K562 (cell line): Measurements from ENCODE around the gene SLFNL1. TPM values are rescaled to one million over a fixed set of nuclear protein-coding genes. Genes with fewer than 3 reads are reported as not detected.

ENCODE experiments used
- ARHGAP35 ChIP-seq: fragments of 450-650 bp; IDR thresholded peaks from 2 replicates; pipeline ENCODE4 v1.6.1; 2018; ENCODE audit not compliant: partially characterized antibody
- ATF6 ChIP-seq: sonication (generic); formaldehyde crosslinking; IDR thresholded peaks from 2 replicates; pipeline ENCODE4 v1.4.0; 2020; ENCODE audit warnings: mild to moderate bottlenecking, missing genetic modification reagents
- ATF7 ChIP-seq: fragments of 450-650 bp; IDR thresholded peaks from 2 replicates; pipeline ENCODE4 v1.7.1; 2014; ENCODE audit warnings: mild to moderate bottlenecking, moderate library complexity
- C11orf30 ChIP-seq: fragments of 450-650 bp; IDR thresholded peaks from 2 replicates; pipeline ENCODE4 v1.6.1; 2016; ENCODE audit warnings: low read depth, mild to moderate bottlenecking
- CREM ChIP-seq: IDR thresholded peaks from 2 replicates; pipeline ENCODE4 v1.6.1; 2014; ENCODE audit warnings: antibody characterized with exemption, low read depth
- EGR1 ChIP-seq: fragments of 450-650 bp; conservative IDR thresholded peaks from 2 replicates; pipeline ENCODE4 v1.6.1; 2017; ENCODE audit warnings: mild to moderate bottlenecking
- FOXK1 ChIP-seq: sonication (generic); formaldehyde crosslinking; IDR thresholded peaks from 2 replicates; pipeline ENCODE4 v1.8.0; 2022; ENCODE audit warnings: missing genetic modification reagents, mild to moderate bottlenecking, borderline replicate concordance
- FOXK2 ChIP-seq, 2 experiments: fragments of 450-650 bp; IDR thresholded peaks in 1 of 2; conservative IDR thresholded peaks in 1 of 2; 2 replicates each; pipeline ENCODE4 v1.6.1; 2016; ENCODE audit warnings: low read depth in 2 of 2, mild to moderate bottlenecking in 1 of 2
- KLF1 ChIP-seq: fragments of 450-650 bp; IDR thresholded peaks from 2 replicates; pipeline ENCODE4 v1.6.1; 2016; ENCODE audit warnings: missing genetic modification characterization, missing compliant biosample characterization
- MLLT1 ChIP-seq, 2 experiments: fragments of 450-650 bp; IDR thresholded peaks; 2 replicates each; pipeline ENCODE4 v1.6.1; 2016
- MTA1 ChIP-seq: fragments of 450-650 bp; IDR thresholded peaks from 2 replicates; pipeline ENCODE4 v1.6.1; 2017; ENCODE audit warnings: borderline replicate concordance
- MYC ChIP-seq, 2 experiments: fragments of 250-450 bp in 1 of 2; sonication (Bioruptor Pico) in 1 of 2; IDR thresholded peaks; 2 replicates each; pipeline versions ENCODE4 v1.5.1 to v1.6.1; 2012 to 2021; ENCODE audit warnings: low read depth in 2 of 2, borderline replicate concordance in 1 of 2, improper control_type of control experiment in 1 of 2, low read length in 1 of 2, mild to moderate bottlenecking in 1 of 2, moderate library complexity in 1 of 2
- POLR2AphosphoS5 ChIP-seq: IDR thresholded peaks from 2 replicates; pipeline ENCODE4 v1.6.1; 2011; ENCODE audit warnings: mild to moderate bottlenecking, low read depth, low read length, moderate library complexity; ENCODE audit not compliant: control insufficient read depth, insufficient read depth
- SLC30A9 ChIP-seq: fragments of 250-450 bp; sonication (Bioruptor Pico); IDR thresholded peaks from 2 replicates; pipeline ENCODE4 v1.8.0; 2022; ENCODE audit warnings: mild to moderate bottlenecking, moderate library complexity
- SMARCE1 ChIP-seq: fragments of 450-650 bp; IDR thresholded peaks from 2 replicates; pipeline ENCODE4 v1.7.1; 2016; ENCODE audit warnings: mild to moderate bottlenecking
- SRSF1 ChIP-seq: fragments of 200-400 bp; formaldehyde crosslinking; IDR thresholded peaks from 2 replicates; pipeline ENCODE4 v1.6.1; 2017; ENCODE audit warnings: mild to moderate bottlenecking, low read depth, low read length, moderate library complexity
- TRIM24 ChIP-seq, 2 experiments: fragments of 450-650 bp; IDR thresholded peaks; 2 replicates each; pipeline ENCODE4 v1.6.1; 2016
- ZBTB33 ChIP-seq: sonication (generic); formaldehyde crosslinking; IDR thresholded peaks from 2 replicates; pipeline ENCODE4 v1.8.1; 2023; ENCODE audit warnings: mild to moderate bottlenecking, missing genetic modification reagents
- ZKSCAN3 ChIP-seq: fragments of 250-450 bp; sonication (Bioruptor Pico); IDR thresholded peaks from 2 replicates; pipeline ENCODE4 v1.4.0; 2020
- ZNF121 ChIP-seq: sonication (generic); formaldehyde crosslinking; conservative IDR thresholded peaks from 2 replicates; pipeline ENCODE4 v1.8.0; 2022; ENCODE audit warnings: missing genetic modification reagents
- ZNF165 ChIP-seq: fragments of 250-450 bp; sonication (Bioruptor Pico); IDR thresholded peaks from 2 replicates; pipeline ENCODE4 v1.4.0; 2020; ENCODE audit warnings: borderline replicate concordance
- polyA plus RNA-seq, 8 experiments: library from polyadenylated mRNA; depleted of rRNA in 4 of 8; stranded (reverse) in 5 of 8; unstranded in 3 of 8; fragments of >200 nt; fragmentation: Nextera tagmentation in 2 of 8; fragmentation: Illumina TruSeq in 1 of 8; extraction: Ambion mirVana in 2 of 8; extraction: Trizol in 1 of 8; gene quantifications; 2 replicates each; pipeline versions ENCODE4 v1.2.1 to v1.2.3, GENCODE V29; 2011 to 2014; ENCODE audit warnings: inconsistent platforms in 1 of 8, missing spikeins in 1 of 8
- total RNA-seq, 7 experiments: library from RNA; depleted of rRNA in 6 of 7; stranded (reverse); fragments of >200 nt in 6 of 7; fragmentation: Illumina TruSeq in 2 of 7; extraction: Trizol in 2 of 7; gene quantifications; 2 replicates each; pipeline versions ENCODE4 v1.2.1 to v1.2.3, GENCODE V29; 2011 to 2021; ENCODE audit warnings: low replicate concordance in 1 of 7
- TF ChIP-seq, protein P1 (sequence below): fragments of 450-650 bp; formaldehyde crosslinking; IDR thresholded peaks from 2 replicates; pipeline ENCODE4 v1.4.0; 2020; ENCODE audit warnings: mild to moderate bottlenecking, moderate library complexity

The SLFNL1 gene
- total and polyA plus RNA-seq, 9 of the 15 experiments (the other 6 are each of a cell fraction or from before 2014, with no cell fraction given) = 0.05 to 0.14 (median 0.06) TPM; not detected in 5

DNA sequence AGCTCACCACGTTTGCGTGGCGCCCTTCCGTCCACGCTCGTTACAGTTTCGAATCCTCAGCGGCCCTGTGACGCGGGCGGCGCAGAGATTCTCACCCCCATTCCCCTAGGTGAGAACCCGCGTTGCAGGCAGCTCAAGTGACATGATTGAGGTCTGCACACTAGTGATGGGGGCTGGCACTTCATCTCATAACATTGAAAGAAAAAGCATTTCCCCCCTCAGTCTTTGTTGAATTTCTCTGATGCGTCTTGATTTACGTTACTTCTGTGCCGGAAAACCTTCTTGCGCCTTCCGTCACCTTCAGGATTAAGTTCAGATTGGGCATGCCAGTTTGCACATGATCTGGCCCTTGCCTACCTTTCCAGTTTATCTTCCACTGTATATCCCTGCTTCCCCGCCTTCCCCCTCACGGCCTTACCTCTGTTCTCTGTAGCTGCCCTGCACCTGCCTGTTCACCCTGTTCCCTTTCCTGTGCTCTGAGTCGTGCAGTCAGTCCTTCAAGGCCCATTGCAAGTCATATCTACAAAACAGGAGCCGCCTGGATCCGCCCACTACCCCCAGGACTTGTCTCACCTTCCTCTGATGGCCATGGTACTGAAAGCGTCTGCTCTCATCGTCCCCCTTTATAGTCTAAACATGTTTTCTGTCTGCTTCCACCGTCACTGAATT, 40.9 kb downstream of the SLFNL1 start (continued):
- TF ChIP-seq MLLT1 (IDR thresholded peaks at IDR 0.05) = peak in 1 of 2 experiments; percentile 67; a peak in 1 of 4 replicates
- TF ChIP-seq MYC (IDR thresholded peaks at IDR 0.05; ENCODE audit: low read depth, low read length) = no peak
- no peak for TF ChIP-seq MYC (CRISPR knock-in tag; IDR thresholded peaks at IDR 0.05; ENCODE audit: borderline replicate concordance, low read depth)
- no peak for TF ChIP-seq ATF7
- TF ChIP-seq ARHGAP35 = no peak
- TF ChIP-seq SRSF1 = no peak
- no peak for TF ChIP-seq CREM
- peak; percentile 64; the same call in 1 of the 2 replicates for TF ChIP-seq FOXK1 (CRISPR knock-in tag)
- no peak for TF ChIP-seq FOXK2 (conservative IDR thresholded peaks at IDR 0.05 in 1 of 2, IDR thresholded peaks at IDR 0.05 in 1 of 2; ENCODE audit: low read depth in 2 of 2)
- TF ChIP-seq KLF1 (tag) = no peak
- TF ChIP-seq SLC30A9 (CRISPR knock-in tag) = no peak
- 0 out of 2 replicates have a peak, but pooled peaks have one; percentile 17 for TF ChIP-seq MTA1
- no peak for TF ChIP-seq ZNF121 (CRISPR knock-in tag)
- no peak for TF ChIP-seq ZKSCAN3 (CRISPR knock-in tag)
- 0 out of 4 replicates have a peak, but pooled peaks of 1 of the 2 experiments have one; percentile 26 for TF ChIP-seq TRIM24 (IDR thresholded peaks at IDR 0.05)
- TF ChIP-seq POLR2AphosphoS5 = peak; percentile 53; the same call in 1 of the 2 replicates
- TF ChIP-seq SMARCE1 = peak; percentile 63
- TF ChIP-seq C11orf30 = no peak
- no peak for TF ChIP-seq ZBTB33 (CRISPR knock-in tag)
- TF ChIP-seq, protein P1, sequence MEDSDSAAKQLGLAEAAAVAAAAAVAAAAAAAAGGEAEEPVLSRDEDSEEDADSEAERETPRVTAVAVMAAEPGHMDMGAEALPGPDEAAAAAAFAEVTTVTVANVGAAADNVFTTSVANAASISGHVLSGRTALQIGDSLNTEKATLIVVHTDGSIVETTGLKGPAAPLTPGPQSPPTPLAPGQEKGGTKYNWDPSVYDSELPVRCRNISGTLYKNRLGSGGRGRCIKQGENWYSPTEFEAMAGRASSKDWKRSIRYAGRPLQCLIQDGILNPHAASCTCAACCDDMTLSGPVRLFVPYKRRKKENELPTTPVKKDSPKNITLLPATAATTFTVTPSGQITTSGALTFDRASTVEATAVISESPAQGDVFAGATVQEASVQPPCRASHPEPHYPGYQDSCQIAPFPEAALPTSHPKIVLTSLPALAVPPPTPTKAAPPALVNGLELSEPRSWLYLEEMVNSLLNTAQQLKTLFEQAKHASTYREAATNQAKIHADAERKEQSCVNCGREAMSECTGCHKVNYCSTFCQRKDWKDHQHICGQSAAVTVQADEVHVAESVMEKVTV (CRISPR knock-in tag) = no peak
- TF ChIP-seq ATF6 = peak; percentile 81; the same call in 1 of the 2 replicates
- TF ChIP-seq EGR1 = peak; percentile 18; the same call in 1 of the 2 replicates
- no peak for TF ChIP-seq ZNF165 (CRISPR knock-in tag)
